ENCODE measurements around the gene COPRS. TPM values are rescaled to one million over a fixed set of nuclear protein-coding genes. Genes with fewer than 3 reads are reported as not detected.

COPRS gene
- total and polyA plus RNA-seq, 2 of the 8 experiments (the other 6 are each of a cell fraction or from before 2014, with no cell fraction given) = 40.9 to 49.3 TPM

GRCh38 chr17:31869797-31870568 lies 10.9 kb upstream of the COPRS start:
- Histone ChIP-seq H3K9ac (replicated peaks in 1 of 4; ENCODE audit: extremely low read depth in 1 of 4, low read depth in 3 of 4, low read length in 3 of 4) (no peak overlapping the region), H3K4me2 (ENCODE audit: insufficient read depth in 1 of 2, low read depth in 2 of 2, low read length in 2 of 2) (no peak overlapping the region), H3K79me1 (ENCODE audit: low read depth, low read length) (no peaks in the 10 kb centered on the region), H2AK5ac (ENCODE audit: low read depth, low read length) (no peak overlapping the region), H4K20me1 (replicated peaks in 1 of 2; ENCODE audit: control insufficient read depth in 1 of 2, insufficient read depth in 2 of 2, low read length in 2 of 2) (no peaks in the 10 kb centered on the region), H3K23ac (ENCODE audit: insufficient read length) (no peak overlapping the region), H3K4ac (replicated peaks; ENCODE audit: insufficient read length, low read depth, low read length) (no peak overlapping the region), H3K27me3 (replicated peaks in 1 of 4; ENCODE audit: control insufficient read depth in 3 of 4, extremely low read depth in 1 of 4, insufficient read depth in 3 of 4, low read length in 3 of 4) (no peaks in the 10 kb centered on the region), H4K91ac (replicated peaks; ENCODE audit: insufficient read length, low read length) (no peak overlapping the region), H2BK120ac (replicated peaks; ENCODE audit: low read depth, low read length) (no peak overlapping the region), H3K27ac (ENCODE audit: low read depth, low read length) (no peak overlapping the region), H4K8ac (ENCODE audit: extremely low read depth, insufficient read depth, low read length) (no peak overlapping the region), H2BK12ac (ENCODE audit: low read depth, low read length) (no peak overlapping the region), H3K4me1 (replicated peaks in 1 of 4; ENCODE audit: control insufficient read depth in 3 of 4, insufficient read depth in 4 of 4, low read length in 3 of 4) (no peaks in the 10 kb centered on the region), H3K56ac (replicated peaks; ENCODE audit: insufficient read length, low read depth, low read length) (no peak overlapping the region), H3K14ac (ENCODE audit: insufficient read length) (no peak overlapping the region), H4K5ac (ENCODE audit: insufficient read length, low read depth, low read length) (no peak overlapping the region), H3K9me3 (ENCODE audit: insufficient read depth in 2 of 2, low read depth in 1 of 2, low read length in 1 of 2) (no peaks in the 10 kb centered on the region), H2BK15ac (ENCODE audit: low read length) (no peak overlapping the region), H3K18ac (ENCODE audit: extremely low read depth, low read length) (no peak overlapping the region), H3K23me2 (ENCODE audit: low read depth, low read length) (no peaks in the 10 kb centered on the region), H3K4me3 (ENCODE audit: extremely low read depth in 1 of 4, insufficient read depth in 2 of 4, low read depth in 3 of 4, low read length in 4 of 4) (no peak overlapping the region), H3K79me2 (ENCODE audit: control insufficient read depth in 1 of 2, insufficient read depth in 2 of 2, low read length in 2 of 2) (no peaks in the 10 kb centered on the region), H2AFZ (ENCODE audit: low read length) (no peak overlapping the region), H3K36me3 (ENCODE audit: control insufficient read depth in 2 of 4, insufficient read depth in 4 of 4, low read length in 3 of 4) (peaks cover 29 to 70% (median 53%) of the 10 kb centered on the region in 4 experiments), H2BK5ac (ENCODE audit: low read depth, low read length) (no peak overlapping the region), H2BK20ac (ENCODE audit: low read length) (no peak overlapping the region)
- ChIA-PET POLR2A (ENCODE audit: partially characterized antibody) (interaction anchor here (1.0 to 1.8 kb wide), 2 partner anchors 8 to 12 kb away, joined by 3 to 5 read pairs; no protein-coding TSS in a partner anchor), CTCF (ENCODE audit: partially characterized antibody) (interaction anchor here (0.7 to 1.5 kb wide), 3 partner anchors 9 to 330 kb away, joined by 3 to 5 read pairs (median 4); no protein-coding TSS in a partner anchor)
- WGBS, 2 experiments (ENCODE audit: extremely low coverage in 1 of 2, insufficient coverage in 1 of 2, insufficient read length in 1 of 2, insufficient replicate concordance in 2 of 2, low coverage in 1 of 2, low lambda C conversion rate in 2 of 2, missing lambda C conversion rate in 1 of 2) = 88% methylated on average over 3 of the region's 5 CpGs; no CpG with 5 or more reads in 1 of the 2 experiments
- DNase-seq (ENCODE audit: low read depth in 1 of 2, low spot score in 2 of 2) (no peak), FAIRE-seq (no peak)
- TF ChIP-seq CHD1 (IDR thresholded peaks at IDR 0.05; ENCODE audit: low read depth, low read length) (no peak), TBP (IDR thresholded peaks at IDR 0.05; ENCODE audit: low read depth, low read length) (no peak), SAP30 (IDR thresholded peaks at IDR 0.05; ENCODE audit: insufficient read depth, insufficient replicate concordance, low read length) (no peak), ASH2L (IDR thresholded peaks at IDR 0.05; ENCODE audit: low read length) (no peak), EP300 (IDR thresholded peaks at IDR 0.05; ENCODE audit: borderline replicate concordance in 1 of 2, low read depth in 2 of 2, low read length in 2 of 2) (no peak), BACH1 (IDR thresholded peaks at IDR 0.05; ENCODE audit: low read length) (no peak), KDM4A (IDR thresholded peaks at IDR 0.05; ENCODE audit: low read depth, low read length, severe bottlenecking) (no peak)
- TF ChIP-seq, protein P1, sequence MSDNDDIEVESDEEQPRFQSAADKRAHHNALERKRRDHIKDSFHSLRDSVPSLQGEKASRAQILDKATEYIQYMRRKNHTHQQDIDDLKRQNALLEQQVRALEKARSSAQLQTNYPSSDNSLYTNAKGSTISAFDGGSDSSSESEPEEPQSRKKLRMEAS (IDR thresholded peaks at IDR 0.05) = no peak
- TF ChIP-seq, protein P2, sequence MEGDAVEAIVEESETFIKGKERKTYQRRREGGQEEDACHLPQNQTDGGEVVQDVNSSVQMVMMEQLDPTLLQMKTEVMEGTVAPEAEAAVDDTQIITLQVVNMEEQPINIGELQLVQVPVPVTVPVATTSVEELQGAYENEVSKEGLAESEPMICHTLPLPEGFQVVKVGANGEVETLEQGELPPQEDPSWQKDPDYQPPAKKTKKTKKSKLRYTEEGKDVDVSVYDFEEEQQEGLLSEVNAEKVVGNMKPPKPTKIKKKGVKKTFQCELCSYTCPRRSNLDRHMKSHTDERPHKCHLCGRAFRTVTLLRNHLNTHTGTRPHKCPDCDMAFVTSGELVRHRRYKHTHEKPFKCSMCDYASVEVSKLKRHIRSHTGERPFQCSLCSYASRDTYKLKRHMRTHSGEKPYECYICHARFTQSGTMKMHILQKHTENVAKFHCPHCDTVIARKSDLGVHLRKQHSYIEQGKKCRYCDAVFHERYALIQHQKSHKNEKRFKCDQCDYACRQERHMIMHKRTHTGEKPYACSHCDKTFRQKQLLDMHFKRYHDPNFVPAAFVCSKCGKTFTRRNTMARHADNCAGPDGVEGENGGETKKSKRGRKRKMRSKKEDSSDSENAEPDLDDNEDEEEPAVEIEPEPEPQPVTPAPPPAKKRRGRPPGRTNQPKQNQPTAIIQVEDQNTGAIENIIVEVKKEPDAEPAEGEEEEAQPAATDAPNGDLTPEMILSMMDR (IDR thresholded peaks at IDR 0.05; ENCODE audit: control extremely low read depth in 1 of 3, insufficient read depth in 1 of 3, low read depth in 1 of 3, low read length in 3 of 3) = no peak
